Panc1 (cell line): ENCODE data around the gene MTHFSD. TPM values are rescaled to one million over a fixed set of nuclear protein-coding genes. Genes with fewer than 3 reads are reported as not detected.

ENCODE experiments used
- ATAC-seq: fragments of 200-7000 bp; cut with Tn5 transposase; 2 replicates; pipeline ENCODE4 v1.9.1; 2020; ENCODE audit warnings: mild to moderate bottlenecking, moderate library complexity
- BruUV-seq: library from RNA; stranded (reverse); fragments of 400-500 nt; replicated peaks from 2 replicates; lab custom pipeline; 2021; lab: Mats Ljungman, UMichigan
- CTCF ChIA-PET: fragments of 300-600 bp; sonication (Branson Sonifier 250); formaldehyde crosslinking; loops from one replicate; lab custom pipeline; 2022; ENCODE audit warnings: antibody characterized with exemption; lab: Charles Lee
- POLR2A ChIA-PET: fragments of 300-600 bp; sonication (Branson Sonifier 250); formaldehyde crosslinking; loops from one replicate; lab custom pipeline; 2022; ENCODE audit warnings: antibody characterized with exemption; lab: Charles Lee
- DNase-seq: peaks from one replicate; pipeline ENCODE4 v3.0.0-alpha.2; 2010; ENCODE audit warnings: low read depth, low spot score
- H3K27ac ChIP-seq: 2 replicates; pipeline ENCODE4 v1.5.1; 2011; ENCODE audit warnings: mild to moderate bottlenecking, low read length, inconsistent platforms
- H3K27me3 ChIP-seq: fragments of 200-500 bp; sonication (Bioruptor generic); 2 replicates; pipeline ENCODE4 v1.6.0; 2014; ENCODE audit warnings: low read length, inconsistent platforms; ENCODE audit not compliant: control insufficient read depth, insufficient read depth
- H3K36me3 ChIP-seq: fragments of 200-500 bp; sonication (Bioruptor generic); 2 replicates; pipeline ENCODE4 v1.5.1; 2014; ENCODE audit warnings: inconsistent platforms, mild to moderate bottlenecking, low read length, moderate library complexity; ENCODE audit not compliant: control insufficient read depth, insufficient read depth
- H3K4me1 ChIP-seq: 2 replicates; pipeline ENCODE4 v1.5.1; 2011; ENCODE audit warnings: inconsistent platforms, mild to moderate bottlenecking, low read length, moderate library complexity; ENCODE audit not compliant: control insufficient read depth, insufficient read depth
- H3K4me3 ChIP-seq, 2 experiments: 2 replicates each; pipeline ENCODE4 v1.5.1; 2011 to 2012; ENCODE audit warnings: low read depth in 2 of 2, low read length in 2 of 2, mild to moderate bottlenecking in 2 of 2, inconsistent platforms in 1 of 2, moderate library complexity in 1 of 2
- H3K9me3 ChIP-seq: fragments of 200-500 bp; sonication (Bioruptor generic); 2 replicates; pipeline ENCODE4 v1.5.1; 2014; ENCODE audit warnings: low read depth, mild to moderate bottlenecking, inconsistent platforms, low read length, moderate library complexity; ENCODE audit not compliant: control insufficient read depth, insufficient read depth
- POLR2AphosphoS5 ChIP-seq: IDR thresholded peaks from 2 replicates; pipeline ENCODE4 v1.6.1; 2012; ENCODE audit warnings: mild to moderate bottlenecking, low read depth, low read length, moderate library complexity
- SIN3A ChIP-seq: IDR thresholded peaks from 2 replicates; pipeline ENCODE4 v1.6.1; 2012; ENCODE audit warnings: low read depth, mild to moderate bottlenecking, low read length, moderate library complexity, borderline replicate concordance; ENCODE audit not compliant: insufficient read depth
- TCF7L2 ChIP-seq: IDR thresholded peaks from 2 replicates; pipeline ENCODE4 v1.6.1; 2011; ENCODE audit warnings: mild to moderate bottlenecking, low read depth, low read length, inconsistent platforms
- in situ Hi-C: cut with HindIII; loops from 2 replicates; pipeline ENCODE4 v1.10.0; 2016; ENCODE audit warnings: low sequenced_read_pairs, low pct_unique_long_range_greater_than_20kb
- intact Hi-C: fragments of 100-400 bp; cut with micrococcal nuclease; formaldehyde crosslinking; loops from one replicate; pipeline ENCODE4 v1.10.0; 2022; ENCODE audit not compliant: unreplicated experiment
- total RNA-seq: library from RNA; stranded (reverse); gene quantifications from one replicate; pipeline ENCODE4 v1.2.1, GENCODE V29; 2021; ENCODE audit not compliant: unreplicated experiment
- TF ChIP-seq, protein P1 (sequence below), 2 experiments: IDR thresholded peaks; 2 replicates each; pipeline ENCODE4 v1.6.1; 2011 to 2012; ENCODE audit warnings: low read depth in 2 of 2, control low read depth in 1 of 2, low read length in 1 of 2, mild to moderate bottlenecking in 1 of 2, moderate library complexity in 1 of 2; ENCODE audit not compliant: insufficient read depth in 1 of 2
- TF ChIP-seq, protein P2 (sequence below): fragments of 450-650 bp; IDR thresholded peaks from 2 replicates; pipeline ENCODE4 v1.5.1; 2017; ENCODE audit warnings: mild to moderate bottlenecking

The MTHFSD gene
- total RNA-seq, 1 experiment from 2014 or later, result 16.5 TPM

DNA sequence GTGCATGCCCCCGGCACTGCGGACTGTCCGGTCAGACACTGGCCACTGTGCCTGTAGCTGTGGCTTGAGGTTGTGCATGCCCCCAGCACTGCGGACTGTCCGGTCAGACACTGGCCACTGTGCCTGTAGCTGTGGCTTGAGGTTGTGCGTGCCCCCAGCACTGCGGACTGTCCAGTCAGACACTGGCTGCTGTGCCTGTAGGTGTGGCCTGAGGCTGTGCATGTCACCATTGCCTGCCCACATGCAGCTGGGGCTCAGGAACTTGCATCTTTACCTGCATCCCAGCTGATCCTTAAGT is 5.2 kb downstream of the MTHFSD start:
- POLR2A ChIA-PET, result no interaction called here
- intact Hi-C loops, result no loop called here
- no TSS peak for BruUV-seq
- H3K9me3 ChIP-seq, result no peaks in the 10 kb centered on the region
- no peak overlapping the region for H3K4me3 ChIP-seq
- CTCF ChIA-PET, result no interaction called here
- in situ Hi-C loops, result no loop called here
- ATAC-seq (no peak), DNase-seq (no peak)
- no peaks in the 10 kb centered on the region for H3K27me3 ChIP-seq
- no peak overlapping the region for H3K27ac ChIP-seq
- TF ChIP-seq POLR2AphosphoS5 (no peak), TCF7L2 (no peak), SIN3A (no peak)
- TF ChIP-seq, protein P1, sequence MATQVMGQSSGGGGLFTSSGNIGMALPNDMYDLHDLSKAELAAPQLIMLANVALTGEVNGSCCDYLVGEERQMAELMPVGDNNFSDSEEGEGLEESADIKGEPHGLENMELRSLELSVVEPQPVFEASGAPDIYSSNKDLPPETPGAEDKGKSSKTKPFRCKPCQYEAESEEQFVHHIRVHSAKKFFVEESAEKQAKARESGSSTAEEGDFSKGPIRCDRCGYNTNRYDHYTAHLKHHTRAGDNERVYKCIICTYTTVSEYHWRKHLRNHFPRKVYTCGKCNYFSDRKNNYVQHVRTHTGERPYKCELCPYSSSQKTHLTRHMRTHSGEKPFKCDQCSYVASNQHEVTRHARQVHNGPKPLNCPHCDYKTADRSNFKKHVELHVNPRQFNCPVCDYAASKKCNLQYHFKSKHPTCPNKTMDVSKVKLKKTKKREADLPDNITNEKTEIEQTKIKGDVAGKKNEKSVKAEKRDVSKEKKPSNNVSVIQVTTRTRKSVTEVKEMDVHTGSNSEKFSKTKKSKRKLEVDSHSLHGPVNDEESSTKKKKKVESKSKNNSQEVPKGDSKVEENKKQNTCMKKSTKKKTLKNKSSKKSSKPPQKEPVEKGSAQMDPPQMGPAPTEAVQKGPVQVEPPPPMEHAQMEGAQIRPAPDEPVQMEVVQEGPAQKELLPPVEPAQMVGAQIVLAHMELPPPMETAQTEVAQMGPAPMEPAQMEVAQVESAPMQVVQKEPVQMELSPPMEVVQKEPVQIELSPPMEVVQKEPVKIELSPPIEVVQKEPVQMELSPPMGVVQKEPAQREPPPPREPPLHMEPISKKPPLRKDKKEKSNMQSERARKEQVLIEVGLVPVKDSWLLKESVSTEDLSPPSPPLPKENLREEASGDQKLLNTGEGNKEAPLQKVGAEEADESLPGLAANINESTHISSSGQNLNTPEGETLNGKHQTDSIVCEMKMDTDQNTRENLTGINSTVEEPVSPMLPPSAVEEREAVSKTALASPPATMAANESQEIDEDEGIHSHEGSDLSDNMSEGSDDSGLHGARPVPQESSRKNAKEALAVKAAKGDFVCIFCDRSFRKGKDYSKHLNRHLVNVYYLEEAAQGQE (IDR thresholded peaks at IDR 0.05; ENCODE audit: insufficient read depth in 1 of 2, low read depth in 2 of 2, low read length in 1 of 2), result no peak
- TF ChIP-seq, protein P2, sequence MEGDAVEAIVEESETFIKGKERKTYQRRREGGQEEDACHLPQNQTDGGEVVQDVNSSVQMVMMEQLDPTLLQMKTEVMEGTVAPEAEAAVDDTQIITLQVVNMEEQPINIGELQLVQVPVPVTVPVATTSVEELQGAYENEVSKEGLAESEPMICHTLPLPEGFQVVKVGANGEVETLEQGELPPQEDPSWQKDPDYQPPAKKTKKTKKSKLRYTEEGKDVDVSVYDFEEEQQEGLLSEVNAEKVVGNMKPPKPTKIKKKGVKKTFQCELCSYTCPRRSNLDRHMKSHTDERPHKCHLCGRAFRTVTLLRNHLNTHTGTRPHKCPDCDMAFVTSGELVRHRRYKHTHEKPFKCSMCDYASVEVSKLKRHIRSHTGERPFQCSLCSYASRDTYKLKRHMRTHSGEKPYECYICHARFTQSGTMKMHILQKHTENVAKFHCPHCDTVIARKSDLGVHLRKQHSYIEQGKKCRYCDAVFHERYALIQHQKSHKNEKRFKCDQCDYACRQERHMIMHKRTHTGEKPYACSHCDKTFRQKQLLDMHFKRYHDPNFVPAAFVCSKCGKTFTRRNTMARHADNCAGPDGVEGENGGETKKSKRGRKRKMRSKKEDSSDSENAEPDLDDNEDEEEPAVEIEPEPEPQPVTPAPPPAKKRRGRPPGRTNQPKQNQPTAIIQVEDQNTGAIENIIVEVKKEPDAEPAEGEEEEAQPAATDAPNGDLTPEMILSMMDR, result no peak
- peaks cover 8% of the 10 kb centered on the region for H3K36me3 ChIP-seq
- no peaks in the 10 kb centered on the region for H3K4me1 ChIP-seq

DNA sequence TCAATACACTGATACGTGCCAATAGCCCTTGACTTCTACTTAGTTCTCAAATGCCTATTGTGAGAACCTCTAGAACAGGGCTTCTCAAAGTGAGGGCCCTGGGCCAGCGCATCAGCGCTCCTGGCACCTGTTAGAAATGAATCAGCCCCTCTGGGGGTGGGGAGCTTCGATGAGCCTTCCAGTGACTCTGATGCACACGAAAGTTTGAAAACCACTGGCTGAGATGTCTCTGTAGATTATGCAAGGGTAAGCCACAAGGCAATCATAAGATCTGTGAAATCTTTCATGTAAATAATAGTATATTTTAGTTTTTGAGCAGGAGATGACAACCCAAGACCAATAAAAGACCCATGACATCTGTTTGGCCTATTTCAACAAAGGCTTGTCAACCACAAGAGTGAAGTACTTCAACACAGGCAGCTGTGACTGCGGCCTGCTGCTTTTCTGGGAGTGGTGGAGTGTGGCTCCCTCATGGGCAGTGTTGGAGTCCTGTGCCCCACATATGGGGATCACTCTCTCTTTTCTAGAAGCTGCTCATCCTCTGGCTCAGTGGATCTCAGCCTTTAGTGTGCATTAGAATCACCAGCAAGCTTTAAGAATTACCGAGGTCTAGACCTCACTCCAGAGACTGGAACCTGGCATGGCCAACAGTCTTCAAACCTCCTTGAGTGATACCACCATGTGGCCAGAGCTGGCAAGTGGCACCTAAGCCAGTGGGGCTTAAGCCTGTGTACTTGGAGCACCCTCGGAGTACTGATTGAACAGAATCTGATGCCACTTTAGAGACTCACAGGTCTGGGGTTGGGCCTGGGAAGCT is 5.8 kb downstream of the MTHFSD start:
- no peak for ATAC-seq
- intact Hi-C loops (no loop called here), in situ Hi-C loops (no loop called here)
- ChIA-PET POLR2A (no interaction called here), CTCF (no interaction called here)
- TF ChIP-seq SIN3A (no peak), TCF7L2 (no peak), POLR2AphosphoS5 (no peak)
- TF ChIP-seq, protein P1 (IDR thresholded peaks at IDR 0.05; ENCODE audit: insufficient read depth in 1 of 2, low read depth in 2 of 2, low read length in 1 of 2), result no peak
- TF ChIP-seq, protein P2, result no peak
- BruUV-seq, result no TSS peak
- H3K4me1 ChIP-seq, result no peaks in the 10 kb centered on the region
- H3K27ac ChIP-seq, result no peak overlapping the region
- H3K9me3 ChIP-seq, result no peaks in the 10 kb centered on the region
- H3K4me3 ChIP-seq, result no peak overlapping the region
- no peak for DNase-seq
- peaks cover 3% of the 10 kb centered on the region for H3K36me3 ChIP-seq
- H3K27me3 ChIP-seq, result no peaks in the 10 kb centered on the region
